ENCODE results near the gene DNAH14. TPM values are rescaled to one million over a fixed set of nuclear protein-coding genes. Genes with fewer than 3 reads are reported as not detected.
A peak's percentile ranks its signal among the peaks of the same experiment; 100 is the strongest.

Gene DNAH14
- total and polyA plus RNA-seq, 9 of the 15 experiments (the other 6 are each of a cell fraction or from before 2014, with no cell fraction given), result 58.4 to 142 (median 98.4) TPM

GRCh38 chr1:225407755-225408154, 478.3 kb downstream of the DNAH14 start:
- H3K4me1 ChIP-seq (replicated peaks in 1 of 2; ENCODE audit: control insufficient read depth in 2 of 2, insufficient read depth in 2 of 2, low read length in 2 of 2), result no peaks in the 10 kb centered on the region
- ChIA-PET POLR2A (interaction anchor here (0.9 to 5.0 kb wide), 7 partner anchors 9 to 21 kb away, joined by 3 to 18 read pairs (median 5); no protein-coding TSS in a partner anchor), CTCF (ENCODE audit: low intra/inter-chr PET ratio) (no interaction called here)
- in situ Hi-C loops (cut with MboI) (no loop called here), intact Hi-C loops (cut with micrococcal nuclease) (no loop called here)
- no TSS peak for BruUV-seq (replicated peaks)
- H3K9me1 ChIP-seq (ENCODE audit: control insufficient read depth, insufficient read depth, low read length), result no peaks in the 10 kb centered on the region
- no peaks in the 10 kb centered on the region for H4K20me1 ChIP-seq (replicated peaks; ENCODE audit: control insufficient read depth, insufficient read depth, low read length)
- no peak overlapping the region for H3K4me2 ChIP-seq (ENCODE audit: insufficient read depth, low read length)
- H2AFZ ChIP-seq (ENCODE audit: low read depth, low read length), result no peak overlapping the region
- no peak overlapping the region for H3K4me3 ChIP-seq
- H3K27me3 ChIP-seq (ENCODE audit: control insufficient read depth in 2 of 2, insufficient read depth in 2 of 2, low read length in 2 of 2), result no peaks in the 10 kb centered on the region
- FAIRE-seq (no peak), ATAC-seq (no peak), DNase-seq (ENCODE audit: extremely low read depth in 1 of 4, low spot score in 3 of 4) (no peak)
- H3K79me2 ChIP-seq (ENCODE audit: control insufficient read depth, insufficient read depth, low read length), result peaks cover 27% of the 10 kb centered on the region; the same call in 2 of the 3 replicates
- H3K36me3 ChIP-seq (ENCODE audit: control insufficient read depth, insufficient read depth, low read length), result peaks cover 99% of the 10 kb centered on the region
- H3K9ac ChIP-seq (ENCODE audit: insufficient read depth in 1 of 2, low read depth in 2 of 2, low read length in 2 of 2), result no peak overlapping the region
- H3K9me3 ChIP-seq (replicated peaks; ENCODE audit: control insufficient read depth, insufficient read depth, low read depth, low read length), result no peaks in the 10 kb centered on the region
- no peak for TF ChIP-seq ZZZ3 (IDR thresholded peaks at IDR 0.05)
- TF ChIP-seq SPI1 (IDR thresholded peaks at IDR 0.05; ENCODE audit: borderline replicate concordance, low read depth, low read length), result no peak
- TF ChIP-seq BCOR (IDR thresholded peaks at IDR 0.05), result no peak
- TF ChIP-seq, protein P1, sequence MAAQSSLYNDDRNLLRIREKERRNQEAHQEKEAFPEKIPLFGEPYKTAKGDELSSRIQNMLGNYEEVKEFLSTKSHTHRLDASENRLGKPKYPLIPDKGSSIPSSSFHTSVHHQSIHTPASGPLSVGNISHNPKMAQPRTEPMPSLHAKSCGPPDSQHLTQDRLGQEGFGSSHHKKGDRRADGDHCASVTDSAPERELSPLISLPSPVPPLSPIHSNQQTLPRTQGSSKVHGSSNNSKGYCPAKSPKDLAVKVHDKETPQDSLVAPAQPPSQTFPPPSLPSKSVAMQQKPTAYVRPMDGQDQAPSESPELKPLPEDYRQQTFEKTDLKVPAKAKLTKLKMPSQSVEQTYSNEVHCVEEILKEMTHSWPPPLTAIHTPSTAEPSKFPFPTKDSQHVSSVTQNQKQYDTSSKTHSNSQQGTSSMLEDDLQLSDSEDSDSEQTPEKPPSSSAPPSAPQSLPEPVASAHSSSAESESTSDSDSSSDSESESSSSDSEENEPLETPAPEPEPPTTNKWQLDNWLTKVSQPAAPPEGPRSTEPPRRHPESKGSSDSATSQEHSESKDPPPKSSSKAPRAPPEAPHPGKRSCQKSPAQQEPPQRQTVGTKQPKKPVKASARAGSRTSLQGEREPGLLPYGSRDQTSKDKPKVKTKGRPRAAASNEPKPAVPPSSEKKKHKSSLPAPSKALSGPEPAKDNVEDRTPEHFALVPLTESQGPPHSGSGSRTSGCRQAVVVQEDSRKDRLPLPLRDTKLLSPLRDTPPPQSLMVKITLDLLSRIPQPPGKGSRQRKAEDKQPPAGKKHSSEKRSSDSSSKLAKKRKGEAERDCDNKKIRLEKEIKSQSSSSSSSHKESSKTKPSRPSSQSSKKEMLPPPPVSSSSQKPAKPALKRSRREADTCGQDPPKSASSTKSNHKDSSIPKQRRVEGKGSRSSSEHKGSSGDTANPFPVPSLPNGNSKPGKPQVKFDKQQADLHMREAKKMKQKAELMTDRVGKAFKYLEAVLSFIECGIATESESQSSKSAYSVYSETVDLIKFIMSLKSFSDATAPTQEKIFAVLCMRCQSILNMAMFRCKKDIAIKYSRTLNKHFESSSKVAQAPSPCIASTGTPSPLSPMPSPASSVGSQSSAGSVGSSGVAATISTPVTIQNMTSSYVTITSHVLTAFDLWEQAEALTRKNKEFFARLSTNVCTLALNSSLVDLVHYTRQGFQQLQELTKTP (IDR thresholded peaks at IDR 0.05; ENCODE audit: low read depth in 1 of 2, partially characterized antibody in 2 of 2), result no peak
- TF ChIP-seq CEBPB (tag; IDR thresholded peaks at IDR 0.05), result peak; percentile 78
- no peak for TF ChIP-seq CEBPG (CRISPR knock-in tag; IDR thresholded peaks at IDR 0.05)
- TF ChIP-seq CEBPG (tag; conservative IDR thresholded peaks at IDR 0.05 in 1 of 2, IDR thresholded peaks at IDR 0.05 in 1 of 2), result peak; percentile 49 to 79; a peak in 3 of 4 replicates
- no peak overlapping the region for H3K27ac ChIP-seq (ENCODE audit: extremely low read depth, low read depth, low read length)
- WGBS (ENCODE audit: insufficient coverage, low coverage, missing lambda C conversion rate), result 93% methylated on average over 2 of the region's 2 CpGs

Measured in K562 (cell line).